ENCODE measurements around the gene ATP2B3.
A peak's percentile ranks its signal among the peaks of the same experiment; 100 is the strongest.

The ATP2B3 gene

GRCh38 chrX:153495362-153495751 is 22.1 kb upstream of the ATP2B3 start:
- peaks cover 24% of the 10 kb centered on the region for H3K27me3 Mint-ChIP-seq
- no peaks in the 10 kb centered on the region for H3K9me3 Mint-ChIP-seq
- H3K4me1 Mint-ChIP-seq (ENCODE audit: low read depth): no peaks in the 10 kb centered on the region
- H3K4me3 Mint-ChIP-seq: no peak overlapping the region
- DNase-seq: no peak
- H3K27ac Mint-ChIP-seq: no peak overlapping the region
- H3K36me3 Mint-ChIP-seq (ENCODE audit: low read depth): no peaks in the 10 kb centered on the region

GRCh38 chrX:153495903-153496589 is 21.4 kb upstream of the ATP2B3 start:
- Mint-ChIP-seq H3K27ac (no peak overlapping the region), H3K4me1 (ENCODE audit: low read depth) (no peaks in the 10 kb centered on the region), H3K9me3 (no peaks in the 10 kb centered on the region), H3K4me3 (no peak overlapping the region), H3K36me3 (ENCODE audit: low read depth) (no peaks in the 10 kb centered on the region), H3K27me3 (peaks cover 24% of the 10 kb centered on the region)
- DNase-seq: no peak

GRCh38 chrX:153496590-153496959 is 20.9 kb upstream of the ATP2B3 start:
- Mint-ChIP-seq H3K9me3 (no peaks in the 10 kb centered on the region), H3K27me3 (peaks cover 24% of the 10 kb centered on the region), H3K27ac (no peak overlapping the region), H3K4me3 (no peak overlapping the region), H3K4me1 (ENCODE audit: low read depth) (no peaks in the 10 kb centered on the region), H3K36me3 (ENCODE audit: low read depth) (no peaks in the 10 kb centered on the region)
- no peak for DNase-seq

GRCh38 chrX:153498453-153498852 is 19.0 kb upstream of the ATP2B3 start:
- no peaks in the 10 kb centered on the region for H3K36me3 Mint-ChIP-seq (ENCODE audit: low read depth)
- no peak overlapping the region for H3K4me3 Mint-ChIP-seq
- DNase-seq: no peak
- H3K9me3 Mint-ChIP-seq: no peaks in the 10 kb centered on the region
- H3K27me3 Mint-ChIP-seq: peaks cover 24% of the 10 kb centered on the region
- H3K27ac Mint-ChIP-seq: no peak overlapping the region
- no peaks in the 10 kb centered on the region for H3K4me1 Mint-ChIP-seq (ENCODE audit: low read depth)

- peaks cover 21% of the 10 kb centered on the region for H3K27me3 Mint-ChIP-seq
- no peaks in the 10 kb centered on the region for H3K9me3 Mint-ChIP-seq
- no peak overlapping the region for H3K27ac Mint-ChIP-seq
- H3K4me1 Mint-ChIP-seq (ENCODE audit: low read depth): no peaks in the 10 kb centered on the region
- no peak for DNase-seq
- H3K4me3 Mint-ChIP-seq: no peak overlapping the region
- H3K36me3 Mint-ChIP-seq (ENCODE audit: low read depth): no peaks in the 10 kb centered on the region
These were observed 18.1 kb upstream of the ATP2B3 start for GRCh38 chrX:153499341-153499740.

DNA sequence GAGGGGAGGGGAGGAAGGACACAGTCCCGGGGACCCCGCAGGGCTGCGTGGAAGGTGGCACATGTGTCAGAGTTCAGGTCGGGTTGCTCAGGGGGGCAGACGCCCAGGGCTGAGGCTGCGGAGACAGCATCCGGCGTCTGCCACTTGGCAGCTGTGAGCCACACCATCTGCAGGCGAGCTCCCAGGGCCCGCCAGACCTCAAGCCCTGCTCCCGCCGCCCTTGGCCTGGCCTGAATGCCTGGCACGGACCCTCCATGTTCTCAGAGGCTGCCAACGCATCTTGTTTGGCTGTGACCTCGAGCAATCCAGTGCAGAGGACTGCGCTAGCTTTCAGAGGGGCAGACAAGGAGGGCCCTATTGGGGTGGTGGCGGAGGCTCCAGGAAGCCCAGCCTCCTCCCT is 17.6 kb upstream of the ATP2B3 start:
- Mint-ChIP-seq H3K27ac (no peak overlapping the region), H3K9me3 (no peaks in the 10 kb centered on the region), H3K4me1 (ENCODE audit: low read depth) (no peaks in the 10 kb centered on the region), H3K27me3 (peaks cover 20% of the 10 kb centered on the region), H3K36me3 (ENCODE audit: low read depth) (no peaks in the 10 kb centered on the region), H3K4me3 (no peak overlapping the region)
- no peak for DNase-seq

DNA sequence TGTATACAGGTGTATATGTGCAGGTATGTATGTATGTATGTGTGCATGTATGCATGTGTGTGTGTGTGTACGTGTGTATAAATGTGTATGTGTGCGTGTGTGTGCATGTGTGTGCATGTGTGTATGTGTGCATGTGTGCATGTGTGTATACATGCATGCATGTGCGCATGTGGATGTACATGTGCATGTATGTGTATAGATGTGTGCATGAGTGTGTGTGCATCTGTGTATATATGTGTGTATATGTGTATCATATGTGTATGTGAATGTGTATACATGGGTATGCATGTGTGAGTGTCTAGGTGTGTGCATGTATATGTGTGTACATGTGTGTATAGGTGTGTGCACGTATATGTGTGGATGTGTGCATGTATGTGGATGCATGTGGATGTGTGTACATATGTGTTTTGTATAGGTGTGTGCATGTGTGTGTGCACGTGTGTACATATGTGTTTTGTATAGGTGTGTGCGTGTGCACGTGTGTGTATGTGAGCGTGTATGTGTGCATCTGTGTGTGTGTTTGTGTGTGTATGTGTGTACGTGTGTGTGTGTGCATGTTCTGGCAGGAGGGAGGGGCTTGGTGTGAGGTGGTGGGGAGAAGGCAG is 16.7 kb upstream of the ATP2B3 start:
- no peak for DNase-seq
- Mint-ChIP-seq H3K27ac (no peak overlapping the region), H3K4me3 (no peak overlapping the region), H3K4me1 (ENCODE audit: low read depth) (no peaks in the 10 kb centered on the region), H3K27me3 (peaks cover 11% of the 10 kb centered on the region), H3K36me3 (ENCODE audit: low read depth) (no peaks in the 10 kb centered on the region), H3K9me3 (no peaks in the 10 kb centered on the region)

DNA sequence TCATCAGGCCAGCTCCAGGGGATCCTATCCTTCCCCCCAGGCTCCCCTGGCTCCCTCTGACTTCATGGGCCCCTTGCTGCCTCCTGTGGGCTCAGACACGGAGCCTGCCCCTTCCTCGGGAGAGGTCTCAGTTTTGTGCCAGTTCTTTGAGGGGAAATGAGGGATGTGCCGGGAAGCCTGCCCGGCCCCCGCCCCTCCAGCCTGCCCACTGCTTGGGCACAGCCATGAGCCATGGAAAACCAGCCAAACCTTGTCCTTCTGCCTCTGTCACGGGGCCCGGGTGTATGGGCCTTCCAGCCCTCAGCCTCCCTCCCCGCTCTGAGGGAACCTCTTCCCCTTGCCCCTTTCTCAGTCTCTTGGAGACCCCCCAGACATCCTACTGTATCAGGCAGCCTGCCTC is 15.9 kb upstream of the ATP2B3 start:
- Mint-ChIP-seq H3K4me3 (no peak overlapping the region), H3K9me3 (no peaks in the 10 kb centered on the region), H3K27me3 (peaks cover 10% of the 10 kb centered on the region), H3K27ac (no peak overlapping the region), H3K36me3 (ENCODE audit: low read depth) (no peaks in the 10 kb centered on the region), H3K4me1 (ENCODE audit: low read depth) (no peaks in the 10 kb centered on the region)
- DNase-seq: no peak

DNA sequence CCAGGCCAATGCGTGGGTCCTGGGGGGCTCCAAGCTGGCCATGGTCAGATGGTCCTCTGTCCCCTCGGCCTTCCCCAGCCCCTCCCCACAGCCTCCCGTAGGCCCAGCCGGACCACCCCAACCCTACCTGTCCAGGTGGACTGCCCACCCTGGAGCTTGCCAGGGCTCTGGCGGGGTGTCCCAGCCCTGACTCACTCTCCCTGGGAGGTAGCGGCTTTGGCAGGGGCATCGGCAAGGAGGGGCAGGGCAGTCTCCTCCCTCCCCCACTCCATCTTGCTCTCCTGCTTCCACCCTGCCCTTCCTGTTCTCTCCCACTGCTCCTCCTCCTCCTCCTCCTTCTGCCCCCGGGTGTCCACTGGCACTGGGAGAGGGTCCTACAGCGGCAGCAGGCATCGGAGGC is 15.3 kb upstream of the ATP2B3 start:
- H3K4me1 Mint-ChIP-seq (ENCODE audit: low read depth): no peaks in the 10 kb centered on the region
- no peaks in the 10 kb centered on the region for H3K36me3 Mint-ChIP-seq (ENCODE audit: low read depth)
- no peak overlapping the region for H3K27ac Mint-ChIP-seq
- no peak for DNase-seq
- H3K9me3 Mint-ChIP-seq: no peaks in the 10 kb centered on the region
- H3K4me3 Mint-ChIP-seq: no peak overlapping the region
- H3K27me3 Mint-ChIP-seq: peaks cover 14% of the 10 kb centered on the region

DNA sequence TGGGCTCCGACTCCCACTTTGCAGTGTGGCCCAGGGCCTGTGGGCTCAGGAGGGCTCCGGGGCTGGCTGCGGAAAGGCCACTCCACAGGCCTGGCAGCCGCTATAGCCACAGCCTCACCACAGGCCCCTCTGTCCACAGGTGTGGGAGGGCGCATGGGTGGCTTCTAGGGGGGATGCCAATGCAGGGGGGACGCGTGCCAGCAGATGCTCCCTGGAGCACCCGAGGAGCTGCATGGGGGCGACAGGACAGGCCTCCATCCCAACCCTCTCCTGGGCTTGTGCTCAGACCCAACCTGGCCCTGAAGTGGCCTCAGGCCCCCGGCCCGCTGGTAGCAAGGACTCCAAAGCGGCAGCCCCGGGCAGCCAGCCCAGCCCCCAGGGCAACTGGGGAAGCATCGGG is 14.6 kb upstream of the ATP2B3 start:
- Mint-ChIP-seq H3K27me3 (peaks cover 11% of the 10 kb centered on the region), H3K4me1 (ENCODE audit: low read depth) (peaks cover 3% of the 10 kb centered on the region), H3K27ac (no peak overlapping the region), H3K9me3 (no peaks in the 10 kb centered on the region), H3K36me3 (ENCODE audit: low read depth) (no peaks in the 10 kb centered on the region), H3K4me3 (no peak overlapping the region)
- DNase-seq: no peak

- H3K9me3 Mint-ChIP-seq: no peaks in the 10 kb centered on the region
These were observed 12.9 kb upstream of the ATP2B3 start for GRCh38 chrX:153504445-153505016.

DNA sequence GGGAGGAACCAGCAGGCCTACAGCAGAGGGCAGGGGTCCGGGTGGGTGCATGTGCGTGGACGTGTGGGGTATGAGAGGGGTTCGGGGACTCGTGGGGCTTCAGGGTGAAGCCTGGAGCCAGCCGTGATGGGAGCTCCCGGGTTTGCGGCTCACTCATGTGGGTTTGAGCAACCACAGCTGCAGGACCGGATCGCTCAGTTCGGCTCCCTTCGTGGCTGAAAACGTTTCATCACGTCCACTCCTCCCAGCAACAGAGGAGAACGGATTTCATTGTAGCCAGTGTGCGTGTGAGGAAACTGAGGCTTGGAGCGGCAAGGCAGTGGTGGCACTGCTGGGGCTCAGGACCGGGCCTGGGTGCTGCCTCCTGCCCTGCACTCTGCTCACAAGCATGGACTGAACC is 12.1 kb upstream of the ATP2B3 start:
- H3K27me3 Mint-ChIP-seq: peaks cover 10% of the 10 kb centered on the region
- H3K36me3 Mint-ChIP-seq (ENCODE audit: low read depth): no peaks in the 10 kb centered on the region
- peaks cover 5% of the 10 kb centered on the region for H3K4me1 Mint-ChIP-seq (ENCODE audit: low read depth)
- DNase-seq: no peak
- H3K4me3 Mint-ChIP-seq: no peak overlapping the region
- H3K9me3 Mint-ChIP-seq: no peaks in the 10 kb centered on the region
- no peak overlapping the region for H3K27ac Mint-ChIP-seq

More at GRCh38 chrX:153504445-153505016, 12.9 kb upstream of the ATP2B3 start:
- H3K4me1 Mint-ChIP-seq (ENCODE audit: low read depth): peaks cover 5% of the 10 kb centered on the region
- no peak for DNase-seq
- H3K36me3 Mint-ChIP-seq (ENCODE audit: low read depth): no peaks in the 10 kb centered on the region
- no peak overlapping the region for H3K27ac Mint-ChIP-seq
- H3K27me3 Mint-ChIP-seq: peaks cover 10% of the 10 kb centered on the region
- H3K4me3 Mint-ChIP-seq: no peak overlapping the region

DNA sequence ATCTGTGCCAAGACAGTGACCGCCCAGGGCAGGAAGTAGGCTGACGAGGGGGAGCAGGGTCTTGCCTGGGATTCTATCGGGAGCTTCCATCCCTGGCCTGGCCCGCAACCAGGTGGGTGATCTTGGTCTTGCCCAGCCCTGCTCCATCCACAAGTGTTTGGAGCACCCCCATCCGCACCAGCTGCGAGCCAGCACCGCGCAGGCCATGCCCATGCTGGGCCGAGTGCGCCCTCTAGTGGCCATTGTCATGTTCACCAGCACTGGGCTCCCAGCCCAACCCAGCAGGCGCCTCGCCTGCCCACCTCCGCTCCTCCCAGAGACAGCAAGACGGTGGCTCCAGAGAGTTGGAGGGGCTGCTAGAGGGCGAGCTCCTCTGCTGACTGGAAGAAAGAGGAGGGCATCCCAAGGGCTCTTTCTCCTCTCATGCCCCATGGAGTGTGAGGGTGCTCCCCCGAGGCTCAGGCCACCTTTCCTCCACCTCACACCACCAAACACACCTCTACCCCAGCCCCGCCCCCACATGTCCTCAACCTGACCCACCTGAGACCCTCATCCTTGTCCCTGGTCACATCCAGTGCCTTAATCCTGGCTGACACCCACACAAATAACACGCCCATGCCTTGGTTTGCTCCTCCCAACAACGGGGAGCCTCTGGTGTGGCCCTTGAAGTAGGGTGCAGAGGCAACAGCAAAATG is 9.8 kb upstream of the ATP2B3 start:
- peak; percentile 89 for DNase-seq
- H3K4me1 Mint-ChIP-seq (ENCODE audit: low read depth): peaks cover 5% of the 10 kb centered on the region
- no peak overlapping the region for H3K27ac Mint-ChIP-seq
- no peaks in the 10 kb centered on the region for H3K36me3 Mint-ChIP-seq (ENCODE audit: low read depth)
- no peaks in the 10 kb centered on the region for H3K9me3 Mint-ChIP-seq
- H3K4me3 Mint-ChIP-seq: no peak overlapping the region
- H3K27me3 Mint-ChIP-seq: peaks cover 10% of the 10 kb centered on the region

DNA sequence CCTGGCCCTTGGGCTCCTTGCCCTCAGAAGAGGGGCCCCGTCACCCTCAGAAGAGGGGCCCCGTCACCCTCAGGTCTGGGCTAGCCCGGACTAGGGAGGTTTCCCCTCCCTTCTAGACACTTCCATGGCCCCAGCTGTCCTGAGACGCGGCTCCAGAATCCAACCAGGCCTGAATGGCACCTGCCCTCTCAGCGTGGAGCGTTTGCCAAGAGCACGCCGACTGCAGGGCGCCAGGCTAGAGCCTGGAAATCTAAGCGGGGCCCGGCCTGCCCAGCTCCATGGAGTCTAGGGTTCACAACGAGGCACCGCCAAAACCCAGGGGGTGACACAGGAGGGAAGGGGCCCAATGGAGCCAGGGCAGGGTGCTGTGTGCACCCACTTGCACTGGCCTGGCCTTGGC is 7.8 kb upstream of the ATP2B3 start:
- H3K9me3 Mint-ChIP-seq: no peaks in the 10 kb centered on the region
- H3K4me1 Mint-ChIP-seq (ENCODE audit: low read depth): peaks cover 5% of the 10 kb centered on the region
- DNase-seq: no peak
- no peaks in the 10 kb centered on the region for H3K36me3 Mint-ChIP-seq (ENCODE audit: low read depth)
- no peak overlapping the region for H3K27ac Mint-ChIP-seq
- peaks cover 10% of the 10 kb centered on the region for H3K27me3 Mint-ChIP-seq
- no peak overlapping the region for H3K4me3 Mint-ChIP-seq

GRCh38 chrX:153510383-153510782 is 7.1 kb upstream of the ATP2B3 start:
- H3K27ac Mint-ChIP-seq: no peak overlapping the region
- H3K4me1 Mint-ChIP-seq (ENCODE audit: low read depth): peaks cover 5% of the 10 kb centered on the region
- H3K4me3 Mint-ChIP-seq: no peak overlapping the region
- DNase-seq: no peak
- H3K36me3 Mint-ChIP-seq (ENCODE audit: low read depth): no peaks in the 10 kb centered on the region
- H3K27me3 Mint-ChIP-seq: peaks cover 10% of the 10 kb centered on the region
- H3K9me3 Mint-ChIP-seq: no peaks in the 10 kb centered on the region
